Naive thymus-derived CD8-positive, alpha-beta T cell (primary cell): ENCODE results near the gene IL13. TPM values are rescaled to one million over a fixed set of nuclear protein-coding genes. Genes with fewer than 3 reads are reported as not detected.

ENCODE experiments used
- ATAC-seq, 2 donors: fragments of 150-1000 bp; cut with Tn5 transposase in 1 of 2; sonication (Bioruptor Pico), chemical (Tn5 transposase) in 1 of 2; 1 replicate in 1 of 2; 2 replicates in 1 of 2; pipeline ENCODE4 v1.10.0; 2021; ENCODE audit warnings: mild to moderate bottlenecking in 2 of 2, moderate library complexity in 2 of 2
- POLR2A ChIA-PET: fragments of 350-600 bp; sonication (Branson Sonifier 250); formaldehyde crosslinking; loops from one replicate; lab custom pipeline; 2021; ENCODE audit warnings: antibody characterized with exemption; lab: Charles Lee
- DNase-seq, 10 donors: peaks; one replicate each; pipeline versions ENCODE4 v3.0.0 to v3.0.0-alpha.2; 2020 to 2022
- H3K27ac Mint-ChIP-seq, 10 donors: one replicate each; pipeline ENCODE4 v1.8.0; 2020 to 2022; ENCODE audit warnings: mild to moderate bottlenecking in 10 of 10, mixed read lengths in 10 of 10, moderate library complexity in 4 of 10, inconsistent platforms in 1 of 10
- H3K27me3 Mint-ChIP-seq, 5 donors: one replicate each; pipeline ENCODE4 v1.8.0; 2021 to 2022; ENCODE audit warnings: mixed read lengths in 5 of 5
- H3K36me3 Mint-ChIP-seq, 3 donors: one replicate each; pipeline ENCODE4 v1.8.0; 2020 to 2022; ENCODE audit warnings: mixed read lengths in 3 of 3, mild to moderate bottlenecking in 2 of 3, inconsistent platforms in 1 of 3
- H3K4me1 Mint-ChIP-seq, 4 donors: one replicate each; pipeline ENCODE4 v1.8.0; 2021 to 2022; ENCODE audit warnings: mixed read lengths in 4 of 4
- H3K4me3 Mint-ChIP-seq, 10 donors: one replicate each; pipeline ENCODE4 v1.8.0; 2020 to 2022; ENCODE audit warnings: mild to moderate bottlenecking in 10 of 10, mixed read lengths in 10 of 10, moderate library complexity in 6 of 10, inconsistent platforms in 1 of 10
- H3K9me3 Mint-ChIP-seq, 9 donors: one replicate each; pipeline ENCODE4 v1.8.0; 2020 to 2022; ENCODE audit warnings: mixed read lengths in 9 of 9, mild to moderate bottlenecking in 3 of 9, inconsistent platforms in 1 of 9, moderate library complexity in 1 of 9
- polyA plus RNA-seq, 3 donors: library from polyadenylated mRNA; unstranded; fragments of 300-500 nt; fragmentation: Illumina TruSeq; gene quantifications; one replicate each; pipeline ENCODE4 v1.2.3, GENCODE V29; 2021
- total RNA-seq, 8 experiments: library from RNA in 2 of 8; stranded (reverse) in 2 of 8; gene quantifications; one replicate each; pipeline ENCODE4 v1.2.3 and lab custom pipeline; 2021 to 2026

IL13 gene
- total and polyA plus RNA-seq, 5 experiments from 2014 or later, result 0.31 TPM; not detected in 4

DNA sequence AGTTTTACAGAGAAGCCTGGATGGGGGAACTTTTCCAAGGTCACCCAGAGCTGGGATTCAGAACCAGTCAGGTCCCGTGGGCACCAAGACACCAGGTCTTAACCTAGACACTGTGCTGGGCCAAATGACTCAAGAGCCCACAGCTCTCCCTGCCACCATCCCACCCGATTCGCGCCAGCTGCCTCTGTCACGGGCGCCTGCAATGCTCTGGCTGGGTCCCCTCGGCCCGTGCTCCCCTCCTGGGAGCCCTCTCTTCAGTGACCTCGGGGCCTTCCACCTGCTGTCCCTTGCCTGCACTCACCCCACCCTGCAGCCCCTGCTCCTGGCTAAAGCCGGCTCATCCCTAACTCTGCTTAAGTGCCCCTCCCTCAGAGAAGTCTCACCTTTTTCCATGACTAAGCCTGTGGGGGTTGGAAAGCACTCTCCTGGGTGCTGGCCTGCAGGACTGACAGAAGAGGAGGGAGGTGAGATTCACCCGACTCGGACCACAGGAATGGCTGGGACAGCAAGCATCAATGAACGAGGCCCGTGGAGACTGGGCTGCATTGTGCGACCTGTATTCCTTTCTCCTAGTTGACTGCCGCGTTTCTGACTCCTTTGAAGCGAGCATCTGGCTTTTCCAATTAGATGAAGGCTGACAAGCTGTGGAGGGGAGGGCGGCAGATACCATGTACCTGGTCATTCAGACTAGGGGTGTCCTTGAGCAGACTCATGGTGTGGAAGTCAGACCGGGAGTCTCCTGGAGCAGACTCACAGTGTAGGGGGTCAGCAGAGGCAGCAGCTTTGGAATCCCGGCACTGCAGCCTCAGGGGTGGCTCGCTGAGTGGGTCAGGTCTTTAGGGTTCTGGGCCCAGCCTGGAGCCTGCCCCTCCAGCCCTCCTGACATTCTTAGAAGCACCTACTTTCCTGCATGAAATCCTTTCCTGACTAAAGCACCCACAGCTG is 10.1 kb downstream of the IL13 start:
- H3K27ac Mint-ChIP-seq, result no peak overlapping the region
- no peaks in the 10 kb centered on the region for H3K36me3 Mint-ChIP-seq
- POLR2A ChIA-PET, result no interaction called here
- DNase-seq (no peak), ATAC-seq (no peak)
- H3K4me1 Mint-ChIP-seq, result peaks cover 0 to 10% (median under 1%) of the 10 kb centered on the region in 4 donors
- H3K9me3 Mint-ChIP-seq, result no peaks in the 10 kb centered on the region
- no peak overlapping the region for H3K4me3 Mint-ChIP-seq
- H3K27me3 Mint-ChIP-seq, result peaks cover 0 to 9% (median 0%) of the 10 kb centered on the region in 5 donors

DNA sequence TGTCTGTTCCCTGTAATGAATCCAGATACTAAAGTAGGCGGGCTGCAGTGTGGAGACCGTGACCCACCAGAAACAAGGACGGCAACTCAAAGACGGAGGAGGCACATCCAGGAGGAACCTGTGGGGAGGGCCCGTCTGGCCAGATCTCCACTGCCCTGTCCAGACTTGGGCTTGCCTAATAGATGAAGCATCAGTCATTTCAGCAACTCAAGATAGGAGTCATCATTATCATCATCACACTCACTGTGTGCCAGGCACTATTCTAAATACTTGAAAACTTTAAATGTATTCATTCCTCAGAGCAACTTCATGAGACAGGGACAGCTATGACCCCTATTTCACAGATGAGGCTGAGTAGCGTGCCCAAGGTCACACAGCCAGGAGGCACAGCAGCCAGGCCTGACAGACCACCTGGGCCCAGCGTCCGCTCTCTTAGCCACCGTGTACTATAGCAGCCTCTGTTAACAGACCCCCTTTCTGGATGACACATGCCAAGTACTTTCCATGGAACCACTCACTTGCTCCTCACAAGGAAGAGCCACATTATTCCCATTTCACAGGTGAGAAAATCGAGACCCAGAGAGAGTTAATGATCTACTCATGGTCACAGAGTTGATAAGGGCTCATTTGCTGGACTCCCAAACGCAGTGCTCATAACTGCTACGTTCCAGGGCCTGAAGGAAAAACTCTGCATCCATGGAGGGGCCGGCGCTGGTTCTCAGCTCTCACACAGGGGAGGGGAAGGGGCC is 10.9 kb downstream of the IL13 start:
- DNase-seq (no peak), ATAC-seq (no peak)
- peaks cover 0 to 4% (median under 1%) of the 10 kb centered on the region in 4 donors for H3K4me1 Mint-ChIP-seq
- H3K27me3 Mint-ChIP-seq, result peaks cover 0 to 9% (median 0%) of the 10 kb centered on the region in 5 donors
- no peaks in the 10 kb centered on the region for H3K9me3 Mint-ChIP-seq
- POLR2A ChIA-PET, result no interaction called here
- H3K4me3 Mint-ChIP-seq, result no peak overlapping the region
- no peaks in the 10 kb centered on the region for H3K36me3 Mint-ChIP-seq
- no peak overlapping the region for H3K27ac Mint-ChIP-seq

DNA sequence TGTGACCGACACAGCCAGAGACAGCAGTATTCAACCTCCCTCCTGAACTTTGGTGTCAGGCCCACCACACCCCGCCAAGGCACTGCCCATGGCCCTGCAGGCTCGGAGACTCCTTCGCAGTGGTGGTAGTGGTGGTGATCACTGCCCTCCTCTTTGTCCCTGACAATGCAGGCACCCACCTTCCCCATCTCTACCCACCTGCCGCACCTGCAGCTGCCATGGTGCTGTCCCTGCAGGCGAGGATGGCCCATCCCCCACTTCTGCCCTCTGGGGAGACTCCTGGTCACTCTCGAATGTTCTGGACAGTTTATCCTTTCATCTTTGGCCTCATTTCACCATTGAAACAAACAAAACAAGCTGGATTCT is 11.5 kb downstream of the IL13 start:
- peaks cover 0 to 9% (median 0%) of the 10 kb centered on the region in 5 donors for H3K27me3 Mint-ChIP-seq
- H3K27ac Mint-ChIP-seq, result no peak overlapping the region
- H3K4me3 Mint-ChIP-seq, result no peak overlapping the region
- POLR2A ChIA-PET, result no interaction called here
- H3K36me3 Mint-ChIP-seq, result no peaks in the 10 kb centered on the region
- DNase-seq, result no peak
- H3K4me1 Mint-ChIP-seq, result peaks cover 0 to 2% (median under 1%) of the 10 kb centered on the region in 4 donors
- H3K9me3 Mint-ChIP-seq, result no peaks in the 10 kb centered on the region
- ATAC-seq, result no peak

DNA sequence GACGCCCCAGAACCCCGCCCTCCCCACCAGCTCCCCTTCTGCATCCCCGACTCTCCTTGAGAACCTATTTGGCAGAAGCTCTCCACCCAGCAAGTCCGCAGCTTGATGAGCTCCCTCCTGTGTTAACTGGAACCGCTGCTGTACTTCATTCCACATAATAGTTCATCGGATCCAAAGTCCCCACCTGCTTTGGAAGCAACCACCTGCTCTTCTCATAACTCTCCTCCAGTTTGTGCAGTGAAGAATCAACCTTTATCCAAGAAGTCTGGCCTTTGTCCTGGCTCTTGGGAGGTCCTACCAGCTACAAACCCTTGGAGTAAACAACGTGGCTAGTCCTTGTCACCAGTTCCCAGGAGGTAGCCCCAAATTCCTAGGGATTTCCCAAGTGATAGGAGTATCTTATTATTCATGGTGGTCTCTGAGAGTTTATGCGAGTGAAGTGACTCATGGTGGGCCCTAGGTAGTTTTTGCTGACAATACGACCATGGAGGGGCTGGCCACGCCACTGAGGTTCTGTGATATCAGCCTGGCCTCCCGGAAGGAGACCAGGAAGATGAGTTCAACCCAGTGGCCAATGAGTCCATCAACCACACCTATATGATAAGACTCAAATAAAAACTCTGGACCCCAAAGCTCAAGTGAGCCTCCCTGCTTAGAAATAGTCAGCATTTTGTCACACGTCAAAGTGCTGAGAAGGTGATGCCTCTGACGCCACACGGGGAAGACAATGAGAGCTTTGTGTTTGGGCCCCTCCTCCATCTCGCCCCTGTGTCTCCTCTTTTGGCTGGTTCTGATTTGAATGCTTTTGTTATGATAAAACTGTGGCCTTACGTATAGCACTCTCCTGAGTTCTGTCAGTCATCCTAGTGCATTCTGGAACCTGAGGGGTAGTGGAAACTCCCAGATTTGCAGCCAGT is 12.3 kb downstream of the IL13 start:
- H3K36me3 Mint-ChIP-seq, result no peaks in the 10 kb centered on the region
- H3K27me3 Mint-ChIP-seq, result peaks cover 0 to 9% (median 0%) of the 10 kb centered on the region in 5 donors
- POLR2A ChIA-PET, result no interaction called here
- H3K9me3 Mint-ChIP-seq, result no peaks in the 10 kb centered on the region
- no peak overlapping the region for H3K27ac Mint-ChIP-seq
- DNase-seq (no peak), ATAC-seq (no peak)
- H3K4me1 Mint-ChIP-seq, result peaks cover 0 to 3% (median under 1%) of the 10 kb centered on the region in 4 donors
- no peak overlapping the region for H3K4me3 Mint-ChIP-seq

DNA sequence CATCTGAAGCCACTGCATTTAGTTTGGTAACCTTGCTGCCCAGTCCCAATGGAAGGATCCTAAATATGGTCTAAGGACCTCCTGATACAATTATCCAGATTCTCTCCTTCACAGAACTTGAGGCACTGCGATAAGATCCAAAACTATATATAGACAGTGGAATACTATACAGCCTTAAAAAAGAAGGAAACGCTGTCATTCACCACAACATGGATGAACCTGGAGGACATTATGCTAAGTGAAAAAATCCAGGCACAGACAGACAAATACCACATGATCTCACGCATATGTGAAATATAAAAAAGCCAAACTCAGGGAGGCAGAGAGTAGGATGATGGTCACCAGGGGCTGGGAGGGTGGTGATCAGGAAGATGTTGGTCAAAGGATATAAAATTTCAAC is 13.0 kb downstream of the IL13 start:
- peaks cover 0 to 9% (median 0%) of the 10 kb centered on the region in 5 donors for H3K27me3 Mint-ChIP-seq

DNA sequence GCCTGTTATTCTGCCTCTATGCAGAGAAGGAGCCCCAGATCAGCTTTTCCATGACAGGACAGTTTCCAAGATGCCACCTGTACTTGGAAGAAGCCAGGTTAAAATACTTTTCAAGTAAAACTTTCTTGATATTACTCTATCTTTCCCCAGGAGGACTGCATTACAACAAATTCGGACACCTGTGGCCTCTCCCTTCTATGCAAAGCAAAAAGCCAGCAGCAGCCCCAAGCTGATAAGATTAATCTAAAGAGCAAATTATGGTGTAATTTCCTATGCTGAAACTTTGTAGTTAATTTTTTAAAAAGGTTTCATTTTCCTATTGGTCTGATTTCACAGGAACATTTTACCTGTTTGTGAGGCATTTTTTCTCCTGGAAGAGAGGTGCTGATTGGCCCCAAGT is 15.5 kb downstream of the IL13 start:
- Mint-ChIP-seq H3K4me1 (peaks cover 0 to 8% (median 0%) of the 10 kb centered on the region in 4 donors), H3K4me3 (no peak overlapping the region), H3K36me3 (no peaks in the 10 kb centered on the region), H3K9me3 (no peaks in the 10 kb centered on the region), H3K27me3 (no peaks in the 10 kb centered on the region), H3K27ac (no peak overlapping the region)
- no peak for DNase-seq
- POLR2A ChIA-PET, result no interaction called here
- ATAC-seq, result no peak

More for the DNA sequence above, 13.0 kb downstream of the IL13 start:
- no peak for DNase-seq
- POLR2A ChIA-PET, result no interaction called here
- H3K4me1 Mint-ChIP-seq, result peaks cover 0 to 7% (median under 1%) of the 10 kb centered on the region in 4 donors
- no peak overlapping the region for H3K4me3 Mint-ChIP-seq
- H3K36me3 Mint-ChIP-seq, result no peaks in the 10 kb centered on the region
- H3K27ac Mint-ChIP-seq, result peak overlapping the region in 1 of 10 donors; percentile 9
- no peak for ATAC-seq
- no peaks in the 10 kb centered on the region for H3K9me3 Mint-ChIP-seq

DNA sequence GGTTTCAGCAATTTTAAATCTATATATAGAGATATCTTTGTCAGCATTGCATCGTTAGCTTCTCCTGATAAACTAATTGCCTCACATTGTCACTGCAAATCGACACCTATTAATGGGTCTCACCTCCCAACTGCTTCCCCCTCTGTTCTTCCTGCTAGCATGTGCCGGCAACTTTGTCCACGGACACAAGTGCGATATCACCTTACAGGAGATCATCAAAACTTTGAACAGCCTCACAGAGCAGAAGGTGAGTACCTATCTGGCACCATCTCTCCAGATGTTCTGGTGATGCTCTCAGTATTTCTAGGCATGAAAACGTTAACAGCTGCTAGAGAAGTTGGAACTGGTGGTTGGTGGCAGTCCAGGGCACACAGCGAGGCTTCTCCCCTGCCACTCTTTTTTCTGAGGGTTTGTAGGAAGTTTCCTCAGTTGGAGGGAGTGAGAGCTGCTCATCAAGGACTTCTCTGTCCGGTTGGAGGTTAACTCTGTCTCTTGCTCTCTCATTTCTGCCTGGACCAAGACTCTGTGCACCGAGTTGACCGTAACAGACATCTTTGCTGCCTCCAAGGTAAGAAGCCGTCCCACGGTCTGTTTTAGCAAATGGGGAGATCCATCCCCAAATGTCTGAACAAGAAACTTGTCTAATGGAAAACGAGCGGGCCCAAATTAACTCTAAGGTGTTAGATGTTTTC is 16.1 kb downstream of the IL13 start, which contains the start of gene IL4:
TSS of gene IL4 (plus strand) at position 51 of the 692 bp plus-strand sequence. CDS start at position 113, 62 bp downstream.
- peak within 1 kb of the TSS in 3 of 10 donors; percentile 4 to 66 (median 40) for H3K27ac Mint-ChIP-seq
- no peaks in the 10 kb centered on the region for H3K9me3 Mint-ChIP-seq
- POLR2A ChIA-PET, result no interaction called here
- ATAC-seq, result no peak
- H3K4me3 Mint-ChIP-seq, result peak within 1 kb of the TSS in 1 of 10 donors; percentile 63
- DNase-seq, result no peak
- H3K36me3 Mint-ChIP-seq, result no peaks in the 10 kb centered on the region
- H3K4me1 Mint-ChIP-seq, result peaks cover 0 to 8% (median 0%) of the 10 kb centered on the region in 4 donors
- no peaks in the 10 kb centered on the region for H3K27me3 Mint-ChIP-seq

DNA sequence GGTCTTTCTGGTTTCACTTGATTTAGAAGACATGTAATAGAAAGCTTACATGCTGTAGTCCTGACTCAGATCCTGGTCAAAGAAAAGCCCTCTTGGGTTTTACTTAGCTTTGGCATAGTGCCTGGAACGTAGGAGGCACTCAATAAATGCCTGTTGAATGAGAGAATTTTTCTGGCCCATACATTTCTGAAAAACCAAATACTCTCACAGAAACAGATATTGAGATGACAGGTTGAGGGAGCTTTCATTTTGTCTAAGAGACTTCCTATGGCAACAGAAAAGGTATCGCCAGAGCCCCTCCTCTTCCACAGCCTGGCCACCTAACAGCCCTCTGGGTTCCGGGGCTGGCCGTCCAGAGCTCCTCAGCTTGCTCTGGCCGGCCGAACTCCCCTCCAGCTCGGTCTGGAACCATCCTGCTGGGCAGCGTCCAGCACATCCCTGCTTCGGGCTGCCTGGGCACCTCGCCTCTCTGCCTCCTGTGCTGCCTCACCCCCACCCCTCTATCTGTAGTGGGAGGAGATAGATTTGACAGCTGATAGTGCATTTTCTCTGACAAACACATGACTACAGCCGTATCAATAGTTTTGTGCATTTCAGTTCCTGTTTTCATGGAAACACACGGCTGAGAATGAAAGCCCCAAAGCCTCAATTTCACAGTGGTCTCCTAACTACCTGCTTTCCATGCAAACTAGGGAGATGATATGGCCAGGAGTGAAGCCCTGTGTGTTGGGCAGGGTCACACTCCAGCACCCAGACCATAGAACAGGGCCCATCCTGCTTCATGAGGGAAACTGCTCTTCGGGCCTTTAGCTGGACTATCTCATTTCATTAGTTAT is 16.9 kb downstream of the IL13 start:
- ATAC-seq (no peak), DNase-seq (no peak)
- H3K27ac Mint-ChIP-seq, result peak overlapping the region in 3 of 10 donors; percentile 2 to 66 (median 4)
- peaks cover 0 to 8% (median 0%) of the 10 kb centered on the region in 4 donors for H3K4me1 Mint-ChIP-seq
- peak overlapping the region in 2 of 10 donors; percentile 2 to 63 for H3K4me3 Mint-ChIP-seq
- POLR2A ChIA-PET, result no interaction called here
- no peaks in the 10 kb centered on the region for H3K27me3 Mint-ChIP-seq
- no peaks in the 10 kb centered on the region for H3K36me3 Mint-ChIP-seq
- no peaks in the 10 kb centered on the region for H3K9me3 Mint-ChIP-seq

DNA sequence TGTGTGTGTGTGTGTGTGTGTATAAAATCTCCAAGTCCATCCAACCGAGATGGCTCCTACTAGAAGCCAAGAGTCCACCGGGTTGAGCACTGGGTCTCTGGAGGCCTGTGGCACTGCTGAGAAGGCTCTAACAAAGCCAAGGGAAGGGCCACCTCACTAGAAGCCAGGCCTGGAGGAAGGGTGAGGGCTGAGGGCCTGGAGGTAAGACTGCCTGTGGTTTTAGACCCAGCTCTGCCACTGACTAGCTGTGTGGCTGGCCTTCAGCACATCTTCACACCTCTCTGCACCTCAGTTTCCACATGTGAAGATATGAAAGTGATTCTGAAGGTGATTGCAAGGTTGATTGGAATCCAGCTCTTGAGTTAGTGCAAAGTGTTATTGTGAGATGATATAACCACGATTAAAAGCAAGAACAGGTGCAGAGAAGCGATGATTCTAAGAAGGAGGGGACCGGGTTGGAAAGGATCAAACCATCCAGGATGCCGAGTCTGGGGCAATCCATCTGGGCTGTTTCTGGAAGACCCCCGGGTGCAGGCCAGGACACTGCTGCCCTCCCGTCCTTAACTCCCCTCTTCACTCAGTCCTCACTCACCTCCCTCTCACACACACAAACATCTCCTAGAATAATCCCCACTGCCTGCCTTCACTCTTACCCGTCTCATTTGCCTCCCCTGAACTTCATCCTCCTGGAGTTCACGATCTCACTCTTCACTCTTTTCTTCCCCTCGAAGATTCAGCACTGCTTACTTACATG is 18.1 kb downstream of the IL13 start:
- Mint-ChIP-seq H3K4me1 (peaks cover 0 to 12% (median 0%) of the 10 kb centered on the region in 4 donors), H3K4me3 (peak overlapping the region in 1 of 10 donors; percentile 33), H3K27me3 (peaks cover 0 to 2% (median 0%) of the 10 kb centered on the region in 5 donors), H3K36me3 (no peaks in the 10 kb centered on the region), H3K9me3 (no peaks in the 10 kb centered on the region), H3K27ac (peak overlapping the region in 1 of 10 donors; percentile 55)
- ATAC-seq (no peak), DNase-seq (no peak)
- POLR2A ChIA-PET, result no interaction called here

DNA sequence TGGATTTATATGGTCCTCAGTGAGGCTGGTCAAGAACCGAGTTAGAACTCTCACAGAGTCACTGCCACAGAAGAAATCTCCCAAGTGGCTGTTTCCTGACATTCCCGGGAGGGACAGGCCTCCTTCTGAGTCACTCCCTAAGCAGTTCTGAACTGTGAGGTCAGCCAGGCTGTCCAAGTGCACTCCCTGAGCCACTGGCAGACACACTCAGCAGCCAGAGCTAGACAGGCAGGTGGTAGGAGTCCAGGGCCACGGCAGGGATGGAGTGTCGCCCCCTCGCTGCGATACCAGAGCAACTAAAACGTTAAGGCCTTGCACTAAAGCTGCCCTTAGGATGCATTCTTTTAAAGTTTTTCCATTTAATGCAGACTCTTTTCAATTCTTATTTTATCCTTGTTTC is 19.2 kb downstream of the IL13 start:
- Mint-ChIP-seq H3K4me3 (no peak overlapping the region), H3K27me3 (peaks cover 0 to 2% (median 0%) of the 10 kb centered on the region in 5 donors), H3K27ac (no peak overlapping the region), H3K36me3 (no peaks in the 10 kb centered on the region), H3K4me1 (peaks cover 0 to 21% (median 0%) of the 10 kb centered on the region in 4 donors), H3K9me3 (no peaks in the 10 kb centered on the region)
- DNase-seq (no peak), ATAC-seq (no peak)
- POLR2A ChIA-PET, result no interaction called here
